Neural crest cell (in vitro differentiated cells): Measurements from ENCODE around the gene KRT15. TPM values are rescaled to one million over a fixed set of nuclear protein-coding genes. Genes with fewer than 3 reads are reported as not detected.

ENCODE experiments used
- DNase-seq: peaks from one replicate; pipeline ENCODE4 v3.0.0; 2021; ENCODE audit warnings: low read depth, mixed read lengths, low spot score
- H3K27ac Mint-ChIP-seq: one replicate; pipeline ENCODE4 v1.8.0; 2021; ENCODE audit warnings: mild to moderate bottlenecking, mixed read lengths; ENCODE audit not compliant: unreplicated experiment
- H3K27me3 Mint-ChIP-seq: 2 replicates; pipeline ENCODE4 v1.8.0; 2021; ENCODE audit warnings: low read depth, mild to moderate bottlenecking, mixed read lengths
- H3K36me3 Mint-ChIP-seq: 2 replicates; pipeline ENCODE4 v1.8.0; 2021; ENCODE audit warnings: low read depth, mild to moderate bottlenecking, mixed read lengths
- H3K4me1 Mint-ChIP-seq: 2 replicates; pipeline ENCODE4 v1.8.0; 2021; ENCODE audit warnings: mixed read lengths
- H3K4me3 Mint-ChIP-seq: one replicate; pipeline ENCODE4 v1.8.0; 2021; ENCODE audit warnings: mild to moderate bottlenecking, mixed read lengths
- H3K9me3 Mint-ChIP-seq: 2 replicates; pipeline ENCODE4 v1.8.0; 2021; ENCODE audit warnings: mixed read lengths
- total RNA-seq: library from RNA; stranded (reverse); gene quantifications from 2 replicates; pipeline ENCODE4 v1.2.1, GENCODE V29; 2021
- TF ChIP-seq, protein P1 (sequence below): fragments of 200-600 bp; sonication (generic); conservative IDR thresholded peaks from 2 replicates; pipeline ENCODE4 v1.5.0; 2021; ENCODE audit warnings: antibody characterized with exemption, mild to moderate bottlenecking

The KRT15 gene
- total RNA-seq, 1 donor from 2014 or later, result not detected

- H3K27ac Mint-ChIP-seq, result no peak overlapping the region
- peaks cover 3% of the 10 kb centered on the region for H3K4me1 Mint-ChIP-seq
- TF ChIP-seq, protein P1, sequence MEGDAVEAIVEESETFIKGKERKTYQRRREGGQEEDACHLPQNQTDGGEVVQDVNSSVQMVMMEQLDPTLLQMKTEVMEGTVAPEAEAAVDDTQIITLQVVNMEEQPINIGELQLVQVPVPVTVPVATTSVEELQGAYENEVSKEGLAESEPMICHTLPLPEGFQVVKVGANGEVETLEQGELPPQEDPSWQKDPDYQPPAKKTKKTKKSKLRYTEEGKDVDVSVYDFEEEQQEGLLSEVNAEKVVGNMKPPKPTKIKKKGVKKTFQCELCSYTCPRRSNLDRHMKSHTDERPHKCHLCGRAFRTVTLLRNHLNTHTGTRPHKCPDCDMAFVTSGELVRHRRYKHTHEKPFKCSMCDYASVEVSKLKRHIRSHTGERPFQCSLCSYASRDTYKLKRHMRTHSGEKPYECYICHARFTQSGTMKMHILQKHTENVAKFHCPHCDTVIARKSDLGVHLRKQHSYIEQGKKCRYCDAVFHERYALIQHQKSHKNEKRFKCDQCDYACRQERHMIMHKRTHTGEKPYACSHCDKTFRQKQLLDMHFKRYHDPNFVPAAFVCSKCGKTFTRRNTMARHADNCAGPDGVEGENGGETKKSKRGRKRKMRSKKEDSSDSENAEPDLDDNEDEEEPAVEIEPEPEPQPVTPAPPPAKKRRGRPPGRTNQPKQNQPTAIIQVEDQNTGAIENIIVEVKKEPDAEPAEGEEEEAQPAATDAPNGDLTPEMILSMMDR, result no peak
- H3K27me3 Mint-ChIP-seq, result no peaks in the 10 kb centered on the region
- DNase-seq, result no peak
- no peak overlapping the region for H3K4me3 Mint-ChIP-seq
- no peaks in the 10 kb centered on the region for H3K36me3 Mint-ChIP-seq
- H3K9me3 Mint-ChIP-seq, result no peaks in the 10 kb centered on the region
Observed at GRCh38 chr17:41498276-41498675, 20.4 kb downstream of the KRT15 start.

GRCh38 chr17:41496803-41497484 lies 21.7 kb downstream of the KRT15 start:
- H3K4me3 Mint-ChIP-seq, result no peak overlapping the region
- H3K9me3 Mint-ChIP-seq, result no peaks in the 10 kb centered on the region
- peak; percentile 56 for DNase-seq
- H3K36me3 Mint-ChIP-seq, result no peaks in the 10 kb centered on the region
- TF ChIP-seq, protein P1, result peak; percentile 71
- H3K27ac Mint-ChIP-seq, result peak overlapping the region; percentile 24
- H3K27me3 Mint-ChIP-seq, result no peaks in the 10 kb centered on the region
- H3K4me1 Mint-ChIP-seq, result peaks cover 16% of the 10 kb centered on the region

DNA sequence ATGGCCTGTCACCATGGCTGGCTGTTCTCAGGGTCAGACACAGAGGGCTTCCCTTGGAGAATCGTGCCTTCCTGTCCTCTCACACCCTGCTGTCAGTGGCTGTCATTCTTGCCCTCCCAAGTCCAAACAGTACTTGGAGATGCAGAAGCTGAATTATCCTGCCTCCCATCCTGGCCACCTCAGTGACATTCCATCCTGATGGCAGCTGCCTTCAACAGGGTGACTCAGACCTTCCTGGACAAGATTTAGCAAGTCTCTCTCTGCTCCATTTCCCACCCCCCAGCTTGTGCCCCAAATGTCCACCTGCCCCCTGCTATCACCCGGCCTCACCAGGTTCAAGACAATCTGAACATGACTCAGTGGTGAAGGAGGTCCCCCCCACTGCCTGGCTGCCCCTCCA lies 24.2 kb downstream of the KRT15 start:
- no peak for DNase-seq
- Mint-ChIP-seq H3K27me3 (no peaks in the 10 kb centered on the region), H3K4me1 (peaks cover 18% of the 10 kb centered on the region), H3K36me3 (no peaks in the 10 kb centered on the region), H3K27ac (no peak overlapping the region), H3K4me3 (no peak overlapping the region), H3K9me3 (no peaks in the 10 kb centered on the region)
- TF ChIP-seq, protein P1, result no peak

DNA sequence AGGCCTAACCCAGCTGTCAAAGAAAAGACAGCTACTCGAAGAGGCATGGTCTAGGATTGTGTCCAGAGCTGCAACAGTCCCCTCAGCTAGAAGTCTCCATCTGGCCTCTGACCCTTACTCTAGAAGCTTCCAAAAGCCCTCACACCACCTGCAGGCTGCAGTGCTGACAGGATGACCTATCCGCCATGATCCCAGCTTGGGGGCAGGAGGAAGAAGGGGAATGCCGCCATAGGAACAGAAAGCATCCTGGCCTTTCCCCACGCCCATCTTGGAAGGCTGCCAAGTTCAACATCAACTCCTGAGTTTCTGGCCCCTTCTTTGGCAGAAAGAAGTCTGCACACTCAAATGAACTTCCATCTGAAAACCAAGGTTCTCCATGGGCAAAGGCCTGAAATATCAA lies 25.9 kb downstream of the KRT15 start:
- TF ChIP-seq, protein P1, result no peak

GRCh38 chr17:41492351-41492750 lies 26.3 kb downstream of the KRT15 start:
- Mint-ChIP-seq H3K4me1 (peaks cover 18% of the 10 kb centered on the region), H3K9me3 (no peaks in the 10 kb centered on the region), H3K36me3 (no peaks in the 10 kb centered on the region), H3K27me3 (no peaks in the 10 kb centered on the region), H3K27ac (peak overlapping the region; percentile 43), H3K4me3 (no peak overlapping the region)
- TF ChIP-seq, protein P1, result no peak
- DNase-seq, result no peak

More for the DNA sequence above, 25.9 kb downstream of the KRT15 start:
- Mint-ChIP-seq H3K4me3 (no peak overlapping the region), H3K27ac (no peak overlapping the region), H3K9me3 (no peaks in the 10 kb centered on the region), H3K4me1 (peaks cover 18% of the 10 kb centered on the region), H3K27me3 (no peaks in the 10 kb centered on the region), H3K36me3 (no peaks in the 10 kb centered on the region)
- no peak for DNase-seq
